Adrenal gland (tissue), 12 donors: ENCODE measurements around the gene FREM2. TPM values are rescaled to one million over a fixed set of nuclear protein-coding genes. Genes with fewer than 3 reads are reported as not detected.

Source experiments
- DNase-seq, 7 donors: peaks; one replicate each; pipeline ENCODE4 v3.0.0-alpha.2; 2019 to 2020
- H3K27ac ChIP-seq, 5 donors: fragments of 200-600 bp; sonication (generic) in 4 of 5; 1 replicate in 3 of 5; 2 replicates in 2 of 5; pipeline versions ENCODE4 v1.5.1 to v1.8.0; 2016 to 2020; ENCODE audit warnings: mild to moderate bottlenecking in 1 of 5
- H3K27me3 ChIP-seq: fragments of 200-600 bp; 2 replicates; pipeline ENCODE4 v1.8.0; 2021
- H3K36me3 ChIP-seq, 2 donors: fragments of 200-600 bp; replicated peaks in 1 of 2; 1 replicate in 1 of 2; 2 replicates in 1 of 2; pipeline versions ENCODE4 v1.5.1 to v1.8.0; 2018 to 2022
- H3K4me1 ChIP-seq, 2 donors: fragments of 200-600 bp; replicated peaks in 1 of 2; 1 replicate in 1 of 2; 2 replicates in 1 of 2; pipeline versions ENCODE4 v1.5.1 to v1.8.0; 2018 to 2021
- H3K4me3 ChIP-seq, 4 donors: fragments of 200-600 bp; sonication (generic) in 3 of 4; one replicate each; pipeline ENCODE4 v1.5.1; 2016 to 2018
- H3K9me3 ChIP-seq, 3 donors: fragments of 200-600 bp; sonication (generic) in 1 of 3; replicated peaks in 1 of 3; 1 replicate in 2 of 3; 2 replicates in 1 of 3; pipeline versions ENCODE4 v1.5.1 to v1.8.0; 2016 to 2021
- CTCF ChIP-seq, 6 experiments: fragments of 450-650 bp in 4 of 6; fragments of 200-600 bp in 2 of 6; sonication (generic) in 1 of 6; IDR thresholded peaks; 1 replicate in 5 of 6; 2 replicates in 1 of 6; pipeline versions ENCODE4 v1.5.1 to v1.8.0; 2016 to 2021; ENCODE audit warnings: antibody characterized with exemption in 6 of 6, mild to moderate bottlenecking in 2 of 6, moderate library complexity in 1 of 6
- POLR2A ChIP-seq, 2 donors: fragments of 450-650 bp; IDR thresholded peaks; one replicate each; pipeline ENCODE4 v1.6.1; 2017; ENCODE audit warnings: antibody characterized with exemption in 2 of 2, mild to moderate bottlenecking in 2 of 2, moderate library complexity in 1 of 2
- WGBS, 4 donors: extraction: QIAGEN DNeasy Blood & Tissue Kit in 2 of 4; methylation state at CpG; one replicate each; pipeline versions ENCODE4 v1.1.5 to v1.1.7; 2013 to 2017; 5-methylcytosine and 5-hydroxymethylcytosine counted together
- intact Hi-C, 2 donors: fragments of 100-400 bp; cut with DNase I; formaldehyde crosslinking; loops; one replicate each; pipeline versions ENCODE4 v1.14.1 to v1.15.0; 2022 to 2023
- polyA plus RNA-seq, 3 donors: library from polyadenylated mRNA; stranded (reverse); fragments of 200-250 nt in 2 of 3; fragments of 350-450 nt in 1 of 3; fragmentation: Illumina TruSeq in 1 of 3; extraction: RNeasy Lipid Tissue Mini Kit (QIAGEN cat#74804) in 1 of 3; gene quantifications; one replicate each; pipeline ENCODE4 v1.2.3, GENCODE V29; 2013 to 2014
- total RNA-seq, 9 donors: library from RNA; depleted of rRNA in 4 of 9; stranded (reverse); fragments of >200 nt in 4 of 9; fragments of 120-200 nt in 1 of 9; fragmentation: NEBNext Ultra II Directional in 1 of 9; extraction: Animal tissue kit (Norgen Biotek cat#: 25700) in 1 of 9; gene quantifications; one replicate each; pipeline versions ENCODE4 v1.1.0 to v1.2.4, GENCODE V29; 2013 to 2023
- donor health status: healthy with polysubstance abuse.
- donor health status: Bipolar disorder and iron deficiency.
- donor health status: DM: yes; HTN: yes; CAD: no.
- donor health status: DM: no; HTN: no; CAD: no.
- donor health status: DM: no; HTN: no; CAD: no.
- donor health status: DM: yes; HTN: yes; CAD: no.

Gene FREM2
- total and polyA plus RNA-seq, 12 donors = 0.10 to 414 (median 0.58) TPM

GRCh38 chr13:38899571-38899970 lies 212.7 kb downstream of the FREM2 start:
- H3K36me3 ChIP-seq = no peaks in the 10 kb centered on the region
- intact Hi-C loops = no loop called here
- DNase-seq = no peak
- TF ChIP-seq POLR2A (IDR thresholded peaks at IDR 0.05) (no peak), CTCF (IDR thresholded peaks at IDR 0.05) (no peak)
- H3K4me3 ChIP-seq = no peak overlapping the region
- no peaks in the 10 kb centered on the region for H3K9me3 ChIP-seq
- no peaks in the 10 kb centered on the region for H3K4me1 ChIP-seq
- H3K27ac ChIP-seq = no peak overlapping the region
- 68 to 84% (median 74%) methylated on average over 4 of the region's 4 CpGs for WGBS, 4 donors
- H3K27me3 ChIP-seq = no peaks in the 10 kb centered on the region

- TF ChIP-seq CTCF (IDR thresholded peaks at IDR 0.05) (no peak), POLR2A (IDR thresholded peaks at IDR 0.05) (no peak)
- H3K36me3 ChIP-seq = no peaks in the 10 kb centered on the region
- 68 to 81% (median 78%) methylated on average over 3 of the region's 3 CpGs for WGBS, 4 donors
- H3K9me3 ChIP-seq = no peaks in the 10 kb centered on the region
- no peaks in the 10 kb centered on the region for H3K27me3 ChIP-seq
- no peak for DNase-seq
- no peak overlapping the region for H3K4me3 ChIP-seq
- no peaks in the 10 kb centered on the region for H3K4me1 ChIP-seq
- H3K27ac ChIP-seq = no peak overlapping the region
- intact Hi-C loops = no loop called here
These were observed 213.3 kb downstream of the FREM2 start for GRCh38 chr13:38900188-38900587.

- TF ChIP-seq CTCF (IDR thresholded peaks at IDR 0.05) = no peak
- no peak for TF ChIP-seq POLR2A (IDR thresholded peaks at IDR 0.05)
- no peaks in the 10 kb centered on the region for H3K4me1 ChIP-seq
- WGBS, 4 donors = 85 to 94% (median 89%) methylated on average over 1 of the region's 1 CpG
These were observed 215.7 kb downstream of the FREM2 start for GRCh38 chr13:38902551-38902950.

GRCh38 chr13:38905081-38905480 lies 218.2 kb downstream of the FREM2 start:
- Histone ChIP-seq H3K4me3 (no peak overlapping the region), H3K27ac (no peak overlapping the region), H3K9me3 (no peaks in the 10 kb centered on the region), H3K4me1 (no peaks in the 10 kb centered on the region), H3K36me3 (no peaks in the 10 kb centered on the region), H3K27me3 (no peaks in the 10 kb centered on the region)
- intact Hi-C loops = no loop called here
- WGBS, 4 donors = 66 to 79% (median 69%) methylated on average over 3 of the region's 3 CpGs
- TF ChIP-seq POLR2A (IDR thresholded peaks at IDR 0.05) (no peak), CTCF (IDR thresholded peaks at IDR 0.05) (no peak)
- no peak for DNase-seq

More at GRCh38 chr13:38902551-38902950, 215.7 kb downstream of the FREM2 start:
- H3K27me3 ChIP-seq = no peaks in the 10 kb centered on the region
- no peak for DNase-seq
- H3K27ac ChIP-seq = no peak overlapping the region
- intact Hi-C loops = no loop called here
- no peaks in the 10 kb centered on the region for H3K36me3 ChIP-seq
- H3K4me3 ChIP-seq = no peak overlapping the region
- no peaks in the 10 kb centered on the region for H3K9me3 ChIP-seq
